B cell (primary cell): ENCODE results near the gene AZU1. TPM values are rescaled to one million over a fixed set of nuclear protein-coding genes. Genes with fewer than 3 reads are reported as not detected.

Source experiments
- ATAC-seq: fragments of 200-7000 bp; cut with Tn5 transposase; one replicate; pipeline ENCODE4 v1.10.0; 2021; ENCODE audit warnings: low read depth, mild to moderate bottlenecking, moderate number of reproducible peaks, moderate library complexity
- CTCF ChIA-PET: fragments of 350-600 bp; sonication (Branson Sonifier 250); formaldehyde crosslinking; loops from one replicate; lab custom pipeline; 2021; ENCODE audit warnings: antibody characterized with exemption, inconsistent platforms; lab: Charles Lee
- POLR2A ChIA-PET: fragments of 350-600 bp; sonication (Branson Sonifier 250); formaldehyde crosslinking; loops from one replicate; lab custom pipeline; 2021; ENCODE audit warnings: antibody characterized with exemption; lab: Charles Lee
- DNase-seq: peaks from one replicate; pipeline ENCODE4 v3.0.0; 2013
- H2AFZ ChIP-seq: 2 replicates; pipeline ENCODE4 v1.6.1; 2012; ENCODE audit warnings: mild to moderate bottlenecking, low read depth, low read length; ENCODE audit not compliant: insufficient read depth, poor library complexity, severe bottlenecking
- H3K27ac ChIP-seq, 2 donors: 1 replicate in 1 of 2; 2 replicates in 1 of 2; pipeline ENCODE4 v1.5.1; 2012 to 2013; ENCODE audit warnings: low read length in 2 of 2, mild to moderate bottlenecking in 2 of 2, moderate library complexity in 1 of 2
- H3K27me3 ChIP-seq, 4 experiments: fragments of 200-600 bp in 1 of 4; sonication (generic) in 1 of 4; replicated peaks in 1 of 4; 1 replicate in 2 of 4; 2 replicates in 2 of 4; pipeline versions ENCODE4 v1.6.1 to v1.7.0; 2013 to 2016; ENCODE audit warnings: low read length in 3 of 4, mild to moderate bottlenecking in 2 of 4, mixed read lengths in 1 of 4, moderate library complexity in 1 of 4; ENCODE audit not compliant: insufficient read depth in 4 of 4, control insufficient read depth in 3 of 4; ENCODE audit errors: control extremely low read depth in 1 of 4
- H3K36me3 ChIP-seq, 2 experiments: replicated peaks in 1 of 2; 1 replicate in 1 of 2; 2 replicates in 1 of 2; pipeline versions ENCODE4 v1.6.1 to v1.7.1; 2013; ENCODE audit warnings: low read length in 1 of 2; ENCODE audit not compliant: insufficient read depth in 2 of 2, control insufficient read depth in 1 of 2; ENCODE audit errors: control extremely low read depth in 1 of 2, extremely low read depth in 1 of 2
- H3K4me1 ChIP-seq, 2 donors: fragments of 200-600 bp in 1 of 2; sonication (generic) in 1 of 2; 1 replicate in 1 of 2; 2 replicates in 1 of 2; pipeline versions ENCODE4 v1.5.1 to v1.6.1; 2013 to 2017; ENCODE audit warnings: low read length in 2 of 2; ENCODE audit not compliant: control insufficient read depth in 2 of 2, insufficient read depth in 2 of 2
- H3K4me2 ChIP-seq: replicated peaks from 2 replicates; pipeline ENCODE3; 2012; ENCODE audit warnings: mild to moderate bottlenecking, low read depth, low read length; ENCODE audit not compliant: poor library complexity, severe bottlenecking
- H3K4me3 ChIP-seq, 5 experiments: fragments of 200-600 bp in 1 of 5; sonication (generic) in 1 of 5; 1 replicate in 3 of 5; 2 replicates in 2 of 5; pipeline versions ENCODE4 v1.5.1 to v1.7.0; 2011 to 2016; ENCODE audit warnings: low read length in 4 of 5, mild to moderate bottlenecking in 4 of 5, low read depth in 2 of 5, control low read depth in 1 of 5, moderate library complexity in 1 of 5; ENCODE audit not compliant: insufficient read depth in 1 of 5; ENCODE audit errors: control extremely low read depth in 1 of 5, extremely low read depth in 1 of 5
- H3K79me2 ChIP-seq: fragments of 200-600 bp; sonication (generic); one replicate; pipeline ENCODE4 v1.6.0; 2016; ENCODE audit warnings: low read length; ENCODE audit not compliant: control insufficient read depth, insufficient read depth
- H3K9ac ChIP-seq: fragments of 200-600 bp; sonication (generic); 2 replicates; pipeline ENCODE4 v1.6.1; 2017; ENCODE audit warnings: mild to moderate bottlenecking, low read length, moderate library complexity
- H3K9me3 ChIP-seq, 3 donors: one replicate each; pipeline versions ENCODE4 v1.6.1 to v1.7.1; 2013; ENCODE audit warnings: low read length in 2 of 3; ENCODE audit not compliant: control insufficient read depth in 2 of 3, insufficient read depth in 1 of 3; ENCODE audit errors: control extremely low read depth in 1 of 3
- H4K20me1 ChIP-seq: 2 replicates; pipeline ENCODE4 v1.6.0; 2012; ENCODE audit warnings: mild to moderate bottlenecking, low read length; ENCODE audit not compliant: insufficient read depth, control insufficient read depth, poor library complexity, severe bottlenecking
- H3K27ac Mint-ChIP-seq: one replicate; pipeline ENCODE4 v1.8.0; 2021; ENCODE audit warnings: mixed read lengths
- H3K27me3 Mint-ChIP-seq: one replicate; pipeline ENCODE4 v1.8.0; 2021; ENCODE audit warnings: mixed read lengths
- H3K4me1 Mint-ChIP-seq: one replicate; pipeline ENCODE4 v1.8.0; 2021; ENCODE audit warnings: mixed read lengths
- H3K4me3 Mint-ChIP-seq: one replicate; pipeline ENCODE4 v1.8.0; 2021; ENCODE audit warnings: mixed read lengths
- H3K9me3 Mint-ChIP-seq: one replicate; pipeline ENCODE4 v1.8.0; 2022; ENCODE audit warnings: mixed read lengths; ENCODE audit not compliant: insufficient read depth
- CTCF ChIP-seq: fragments of 200-600 bp; IDR thresholded peaks from one replicate; pipeline ENCODE4 v1.8.0; 2022; ENCODE audit warnings: antibody characterized with exemption, mild to moderate bottlenecking
- EZH2 ChIP-seq: IDR thresholded peaks from 2 replicates; pipeline ENCODE4 v1.6.1; 2012; ENCODE audit warnings: borderline replicate concordance, low read depth, mild to moderate bottlenecking, moderate library complexity, low read length; ENCODE audit not compliant: insufficient read depth, poor library complexity, severe bottlenecking
- WGBS: methylation state at CpG from one replicate; pipeline ENCODE4 v1.1.5; 2013; ENCODE audit warnings: missing lambda C conversion rate; ENCODE audit not compliant: insufficient coverage; 5-methylcytosine and 5-hydroxymethylcytosine counted together
- intact Hi-C: fragments of 100-400 bp; cut with micrococcal nuclease; formaldehyde crosslinking; loops from one replicate; pipeline ENCODE4 v1.10.0; 2022
- polyA plus RNA-seq: library from polyadenylated mRNA; depleted of rRNA; stranded (reverse); fragments of >200 nt; gene quantifications from 2 replicates; pipeline ENCODE4 v1.2.3, GENCODE V29; 2012
- total RNA-seq, 2 donors: library from RNA; stranded (reverse); fragments of 120-200 nt in 1 of 2; gene quantifications; 1 replicate in 1 of 2; 2 replicates in 1 of 2; pipeline versions ENCODE4 v1.2.3 to v1.2.4, GENCODE V29; 2013 to 2022

Gene AZU1
- total and polyA plus RNA-seq, 2 donors (not counting 1 experiment from before 2014, with no cell fraction given) = 0.13 to 0.44 TPM

- no peak overlapping the region for H2AFZ ChIP-seq
- intact Hi-C loops = no loop called here
- CTCF ChIA-PET = no interaction called here
- POLR2A ChIA-PET = interaction anchor here (0.6 kb wide), 1 partner anchor 54 kb away, joined by 3 read pairs; no protein-coding TSS in a partner anchor
- Mint-ChIP-seq H3K4me3 (no peak overlapping the region), H3K27ac (no peak overlapping the region), H3K27me3 (no peaks in the 10 kb centered on the region), H3K4me1 (peaks cover 11% of the 10 kb centered on the region), H3K9me3 (no peaks in the 10 kb centered on the region)
- no peak overlapping the region for H3K27ac ChIP-seq
- DNase-seq = peak; percentile 27
- H3K4me2 ChIP-seq = no peak overlapping the region
- no peaks in the 10 kb centered on the region for H3K9me3 ChIP-seq
- no peaks in the 10 kb centered on the region for H3K27me3 ChIP-seq
- H3K4me3 ChIP-seq = no peak overlapping the region
- WGBS = 97% methylated on average over 27 of the region's 34 CpGs
- H4K20me1 ChIP-seq = peaks cover 100% of the 10 kb centered on the region
- H3K9ac ChIP-seq = no peak overlapping the region
- H3K4me1 ChIP-seq = peaks cover 0 to under 1% of the 10 kb centered on the region in 2 donors
- TF ChIP-seq CTCF (no peak), EZH2 (no peak)
- peaks cover 6 to 83% of the 10 kb centered on the region in 2 experiments for H3K36me3 ChIP-seq
- no peak for ATAC-seq
- peaks cover 62% of the 10 kb centered on the region for H3K79me2 ChIP-seq
Measured at GRCh38 chr19:806815-807421, 20.7 kb upstream of the AZU1 start.

- H3K27me3 ChIP-seq = no peaks in the 10 kb centered on the region
- ChIA-PET POLR2A (no interaction called here), CTCF (no interaction called here)
- H3K9me3 Mint-ChIP-seq = no peaks in the 10 kb centered on the region
- no peak for ATAC-seq
- peaks cover 6 to 77% of the 10 kb centered on the region in 2 experiments for H3K36me3 ChIP-seq
- DNase-seq = no peak
- no peak overlapping the region for H2AFZ ChIP-seq
- H3K4me1 ChIP-seq = no peaks in the 10 kb centered on the region
- no peak overlapping the region for H3K4me3 ChIP-seq
- H3K9ac ChIP-seq = no peak overlapping the region
- intact Hi-C loops = no loop called here
- no peak overlapping the region for H3K27ac ChIP-seq
- peaks cover 4% of the 10 kb centered on the region for H3K4me1 Mint-ChIP-seq
- H3K9me3 ChIP-seq = no peaks in the 10 kb centered on the region
- H3K27me3 Mint-ChIP-seq = no peaks in the 10 kb centered on the region
- H4K20me1 ChIP-seq = peaks cover 94% of the 10 kb centered on the region
- H3K79me2 ChIP-seq = peaks cover 53% of the 10 kb centered on the region
- H3K4me3 Mint-ChIP-seq = no peak overlapping the region
- H3K4me2 ChIP-seq = no peak overlapping the region
- H3K27ac Mint-ChIP-seq = no peak overlapping the region
- WGBS = 97% methylated on average over 40 of the region's 44 CpGs
- TF ChIP-seq CTCF = no peak
- TF ChIP-seq EZH2 = no peak
Measured at GRCh38 chr19:807627-808422, 19.8 kb upstream of the AZU1 start.
